ENCODE data around the gene CCDC127. TPM values are rescaled to one million over a fixed set of nuclear protein-coding genes. Genes with fewer than 3 reads are reported as not detected.

CCDC127 gene
- total RNA-seq, 2 experiments from 2014 or later = 1.9 to 2.8 TPM

DNA sequence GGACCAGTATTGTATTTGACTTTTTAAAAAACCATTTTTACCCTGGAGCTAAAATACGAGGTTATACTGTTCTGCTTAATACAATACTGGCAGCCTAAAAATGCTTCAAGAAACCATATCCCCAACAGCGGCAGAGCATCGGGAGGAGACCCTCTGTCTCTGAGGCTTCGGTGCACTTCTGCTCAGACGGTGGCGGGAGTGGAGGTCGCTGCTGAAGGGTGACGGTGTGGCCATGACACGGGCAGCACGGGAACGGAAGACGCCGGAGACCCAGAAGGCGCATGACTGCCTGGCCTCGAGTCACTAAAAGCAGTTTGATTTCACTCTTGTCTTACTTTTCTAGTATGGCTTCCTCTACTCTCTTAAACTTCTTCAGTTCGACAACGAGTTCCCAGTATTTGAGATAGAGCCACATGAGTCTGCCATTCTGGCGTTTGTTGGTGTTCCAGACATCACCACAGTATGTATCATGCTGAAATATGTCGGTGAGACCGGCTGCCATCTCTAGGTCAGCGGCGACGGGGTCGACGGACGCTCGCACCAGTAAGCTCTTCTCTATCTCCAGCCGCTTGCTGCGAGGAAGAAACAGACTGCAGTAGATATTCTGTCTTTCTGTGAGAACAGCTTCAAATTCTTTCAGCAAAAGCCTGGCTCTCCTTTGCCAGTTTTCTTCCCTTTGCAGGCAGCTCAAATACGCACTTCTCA lies 12.8 kb downstream of the CCDC127 start:
- Histone ChIP-seq H3K27ac (ENCODE audit: low read depth in 1 of 2, low read length in 2 of 2) (no peak overlapping the region), H3K36me3 (ENCODE audit: insufficient read depth, low read length) (peaks cover 43% of the 10 kb centered on the region), H3K9me3 (ENCODE audit: control insufficient read depth in 1 of 2, insufficient read depth in 1 of 2, low read length in 2 of 2) (no peaks in the 10 kb centered on the region), H3K27me3 (ENCODE audit: control insufficient read depth in 1 of 2, insufficient read depth in 2 of 2, low read length in 2 of 2) (no peaks in the 10 kb centered on the region), H3K4me3 (ENCODE audit: low read length) (no peak overlapping the region), H3K4me1 (ENCODE audit: insufficient read depth, low read length) (no peaks in the 10 kb centered on the region)
- Mint-ChIP-seq H3K27me3 (no peaks in the 10 kb centered on the region), H3K4me1 (ENCODE audit: low read depth) (peaks cover 18% of the 10 kb centered on the region), H3K9me3 (no peaks in the 10 kb centered on the region), H3K4me3 (no peak overlapping the region), H3K36me3 (ENCODE audit: low read depth) (peaks cover 65% of the 10 kb centered on the region), H3K27ac (no peak overlapping the region)
- no peak for ATAC-seq (ENCODE audit: poor library complexity)
- ChIA-PET POLR2A (no interaction called here), CTCF (no interaction called here)
- intact Hi-C loops (cut with DNase I, micrococcal nuclease) = no loop called here
- no peak for DNase-seq
- TF ChIP-seq, protein P1, sequence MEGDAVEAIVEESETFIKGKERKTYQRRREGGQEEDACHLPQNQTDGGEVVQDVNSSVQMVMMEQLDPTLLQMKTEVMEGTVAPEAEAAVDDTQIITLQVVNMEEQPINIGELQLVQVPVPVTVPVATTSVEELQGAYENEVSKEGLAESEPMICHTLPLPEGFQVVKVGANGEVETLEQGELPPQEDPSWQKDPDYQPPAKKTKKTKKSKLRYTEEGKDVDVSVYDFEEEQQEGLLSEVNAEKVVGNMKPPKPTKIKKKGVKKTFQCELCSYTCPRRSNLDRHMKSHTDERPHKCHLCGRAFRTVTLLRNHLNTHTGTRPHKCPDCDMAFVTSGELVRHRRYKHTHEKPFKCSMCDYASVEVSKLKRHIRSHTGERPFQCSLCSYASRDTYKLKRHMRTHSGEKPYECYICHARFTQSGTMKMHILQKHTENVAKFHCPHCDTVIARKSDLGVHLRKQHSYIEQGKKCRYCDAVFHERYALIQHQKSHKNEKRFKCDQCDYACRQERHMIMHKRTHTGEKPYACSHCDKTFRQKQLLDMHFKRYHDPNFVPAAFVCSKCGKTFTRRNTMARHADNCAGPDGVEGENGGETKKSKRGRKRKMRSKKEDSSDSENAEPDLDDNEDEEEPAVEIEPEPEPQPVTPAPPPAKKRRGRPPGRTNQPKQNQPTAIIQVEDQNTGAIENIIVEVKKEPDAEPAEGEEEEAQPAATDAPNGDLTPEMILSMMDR (IDR thresholded peaks at IDR 0.05) = no peak

DNA sequence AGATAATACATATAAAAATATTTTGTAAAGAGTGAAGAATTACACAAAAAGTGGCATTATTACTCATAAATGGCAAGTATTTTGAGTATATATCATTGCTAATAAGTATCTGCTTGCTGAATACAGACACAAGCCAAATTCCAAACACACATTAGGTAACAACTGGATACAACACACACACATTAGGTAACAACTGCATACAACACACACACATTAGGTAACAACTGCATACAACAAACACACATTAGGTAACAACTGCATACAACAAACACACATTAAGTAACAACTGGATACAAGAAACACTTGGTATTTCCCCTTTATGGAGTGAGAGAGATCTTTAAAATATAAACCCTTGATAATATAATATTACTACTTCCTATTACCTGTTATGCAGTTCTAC lies 13.5 kb downstream of the CCDC127 start:
- Histone ChIP-seq H3K36me3 (ENCODE audit: insufficient read depth, low read length) (peaks cover 43% of the 10 kb centered on the region), H3K27me3 (ENCODE audit: control insufficient read depth in 1 of 2, insufficient read depth in 2 of 2, low read length in 2 of 2) (no peaks in the 10 kb centered on the region), H3K4me1 (ENCODE audit: insufficient read depth, low read length) (no peaks in the 10 kb centered on the region), H3K27ac (ENCODE audit: low read depth in 1 of 2, low read length in 2 of 2) (no peak overlapping the region), H3K9me3 (ENCODE audit: control insufficient read depth in 1 of 2, insufficient read depth in 1 of 2, low read length in 2 of 2) (no peaks in the 10 kb centered on the region), H3K4me3 (ENCODE audit: low read length) (no peak overlapping the region)
- no peaks in the 10 kb centered on the region for H3K9me3 Mint-ChIP-seq
- ATAC-seq (ENCODE audit: poor library complexity) (no peak), DNase-seq (no peak)
- TF ChIP-seq, protein P1 (IDR thresholded peaks at IDR 0.05) = no peak
- H3K4me3 Mint-ChIP-seq = no peak overlapping the region
- H3K36me3 Mint-ChIP-seq (ENCODE audit: low read depth) = peaks cover 58% of the 10 kb centered on the region
- H3K27me3 Mint-ChIP-seq = no peaks in the 10 kb centered on the region
- ChIA-PET CTCF (no interaction called here), POLR2A (no interaction called here)
- H3K27ac Mint-ChIP-seq = no peak overlapping the region
- peaks cover 11% of the 10 kb centered on the region for H3K4me1 Mint-ChIP-seq (ENCODE audit: low read depth)
- intact Hi-C loops (cut with DNase I, micrococcal nuclease) = no loop called here

DNA sequence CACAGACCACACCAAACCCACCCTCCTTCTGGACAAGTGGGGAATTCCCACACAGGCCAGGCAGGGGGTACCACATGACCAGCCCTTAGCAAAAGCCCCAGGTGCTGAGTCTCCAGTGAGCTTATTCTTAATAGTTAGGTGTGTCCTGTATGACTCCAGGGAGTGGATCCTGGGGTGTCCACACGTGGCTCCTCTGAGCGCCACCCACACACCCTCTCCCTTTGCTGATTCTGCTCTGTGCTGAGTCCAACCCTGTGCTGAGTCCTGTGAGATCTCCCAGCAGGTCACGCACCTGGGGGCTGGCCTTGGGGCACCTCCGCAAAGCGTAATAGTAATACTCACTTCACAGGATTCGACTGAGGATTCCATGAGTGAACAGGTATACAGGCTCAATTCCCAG lies 14.0 kb downstream of the CCDC127 start:
- ATAC-seq (ENCODE audit: poor library complexity) = no peak
- CTCF ChIA-PET = no interaction called here

More for the DNA sequence above, 14.0 kb downstream of the CCDC127 start:
- intact Hi-C loops (cut with DNase I, micrococcal nuclease) = no loop called here
- H3K9me3 ChIP-seq (ENCODE audit: control insufficient read depth in 1 of 2, insufficient read depth in 1 of 2, low read length in 2 of 2) = no peaks in the 10 kb centered on the region
- H3K4me1 Mint-ChIP-seq (ENCODE audit: low read depth) = peaks cover 10% of the 10 kb centered on the region
- TF ChIP-seq, protein P1 (IDR thresholded peaks at IDR 0.05) = no peak
- POLR2A ChIA-PET = no interaction called here
- peaks cover 43% of the 10 kb centered on the region for H3K36me3 ChIP-seq (ENCODE audit: insufficient read depth, low read length)
- no peaks in the 10 kb centered on the region for H3K27me3 ChIP-seq (ENCODE audit: control insufficient read depth in 1 of 2, insufficient read depth in 2 of 2, low read length in 2 of 2)
- H3K9me3 Mint-ChIP-seq = no peaks in the 10 kb centered on the region
- H3K4me3 ChIP-seq (ENCODE audit: low read length) = no peak overlapping the region
- H3K27ac ChIP-seq (ENCODE audit: low read depth in 1 of 2, low read length in 2 of 2) = no peak overlapping the region
- DNase-seq = no peak
- H3K36me3 Mint-ChIP-seq (ENCODE audit: low read depth) = peaks cover 58% of the 10 kb centered on the region
- no peaks in the 10 kb centered on the region for H3K27me3 Mint-ChIP-seq
- H3K27ac Mint-ChIP-seq = no peak overlapping the region
- no peaks in the 10 kb centered on the region for H3K4me1 ChIP-seq (ENCODE audit: insufficient read depth, low read length)
- H3K4me3 Mint-ChIP-seq = no peak overlapping the region
